Type B pancreatic cell (in vitro differentiated cells): Measurements from ENCODE around the gene ACSF3. TPM values are rescaled to one million over a fixed set of nuclear protein-coding genes. Genes with fewer than 3 reads are reported as not detected.

ENCODE experiments used
- DNase-seq: peaks from one replicate; pipeline ENCODE4 v3.0.0; 2021; ENCODE audit warnings: mixed read lengths; ENCODE audit not compliant: unreplicated experiment; ENCODE audit errors: extremely low spot score
- H3K27ac Mint-ChIP-seq: 2 replicates; pipeline ENCODE4 v1.8.0; 2021; ENCODE audit warnings: mild to moderate bottlenecking, mixed read lengths
- H3K27me3 Mint-ChIP-seq: 2 replicates; pipeline ENCODE4 v1.8.0; 2021; ENCODE audit warnings: mixed read lengths
- H3K36me3 Mint-ChIP-seq: 2 replicates; pipeline ENCODE4 v1.8.0; 2021; ENCODE audit warnings: mixed read lengths
- H3K4me1 Mint-ChIP-seq: one replicate; pipeline ENCODE4 v1.8.0; 2021; ENCODE audit warnings: mixed read lengths; ENCODE audit not compliant: unreplicated experiment
- H3K4me3 Mint-ChIP-seq: 2 replicates; pipeline ENCODE4 v1.8.0; 2021; ENCODE audit warnings: mild to moderate bottlenecking, mixed read lengths
- H3K9me3 Mint-ChIP-seq: 2 replicates; pipeline ENCODE4 v1.8.0; 2021; ENCODE audit warnings: mixed read lengths
- total RNA-seq: library from RNA; stranded (reverse); gene quantifications from 2 replicates; pipeline ENCODE4 v1.2.1, GENCODE V29; 2021; ENCODE audit warnings: low replicate concordance
- TF ChIP-seq, protein P1 (sequence below): fragments of 200-600 bp; sonication (generic); conservative IDR thresholded peaks from 2 replicates; pipeline ENCODE4 v1.5.0; 2021; ENCODE audit warnings: antibody characterized with exemption, mild to moderate bottlenecking

ACSF3 gene
- total RNA-seq, 1 donor from 2014 or later, result 29.0 TPM

DNA sequence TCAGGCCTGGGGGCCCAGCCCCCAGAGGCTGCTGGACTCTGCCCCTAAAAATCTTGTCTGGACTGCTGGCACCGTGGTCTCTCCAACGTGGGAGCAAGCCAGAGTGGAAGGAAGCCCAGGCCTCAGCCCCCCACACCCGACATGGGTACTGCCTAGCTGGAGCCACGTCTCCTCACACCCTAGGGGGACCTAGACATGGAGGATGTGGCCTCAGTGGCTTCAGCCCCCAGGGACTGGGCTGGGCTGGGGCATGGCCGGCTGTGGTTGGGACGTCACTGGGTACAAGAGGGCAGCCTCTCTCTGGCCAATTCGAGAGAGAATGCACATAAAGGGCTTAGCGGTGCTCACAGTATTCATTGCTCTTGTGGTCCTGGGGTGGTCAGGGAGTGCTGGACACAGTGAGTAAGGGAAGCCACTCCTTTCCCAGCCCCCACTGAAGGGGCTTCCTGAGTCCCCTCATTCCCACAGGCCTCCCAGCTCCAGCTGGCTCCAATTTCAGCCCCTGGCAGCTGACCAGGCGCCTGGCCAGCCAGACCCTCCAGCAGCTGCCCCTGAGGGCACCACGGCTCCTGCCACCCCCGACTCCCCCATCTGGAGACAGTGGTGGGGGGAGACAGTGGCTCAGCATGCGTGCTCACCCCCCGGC is 79.0 kb downstream of the ACSF3 start:
- TF ChIP-seq, protein P1, sequence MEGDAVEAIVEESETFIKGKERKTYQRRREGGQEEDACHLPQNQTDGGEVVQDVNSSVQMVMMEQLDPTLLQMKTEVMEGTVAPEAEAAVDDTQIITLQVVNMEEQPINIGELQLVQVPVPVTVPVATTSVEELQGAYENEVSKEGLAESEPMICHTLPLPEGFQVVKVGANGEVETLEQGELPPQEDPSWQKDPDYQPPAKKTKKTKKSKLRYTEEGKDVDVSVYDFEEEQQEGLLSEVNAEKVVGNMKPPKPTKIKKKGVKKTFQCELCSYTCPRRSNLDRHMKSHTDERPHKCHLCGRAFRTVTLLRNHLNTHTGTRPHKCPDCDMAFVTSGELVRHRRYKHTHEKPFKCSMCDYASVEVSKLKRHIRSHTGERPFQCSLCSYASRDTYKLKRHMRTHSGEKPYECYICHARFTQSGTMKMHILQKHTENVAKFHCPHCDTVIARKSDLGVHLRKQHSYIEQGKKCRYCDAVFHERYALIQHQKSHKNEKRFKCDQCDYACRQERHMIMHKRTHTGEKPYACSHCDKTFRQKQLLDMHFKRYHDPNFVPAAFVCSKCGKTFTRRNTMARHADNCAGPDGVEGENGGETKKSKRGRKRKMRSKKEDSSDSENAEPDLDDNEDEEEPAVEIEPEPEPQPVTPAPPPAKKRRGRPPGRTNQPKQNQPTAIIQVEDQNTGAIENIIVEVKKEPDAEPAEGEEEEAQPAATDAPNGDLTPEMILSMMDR, result no peak
- Mint-ChIP-seq H3K9me3 (no peaks in the 10 kb centered on the region), H3K4me1 (peaks cover 4% of the 10 kb centered on the region), H3K4me3 (no peak overlapping the region), H3K36me3 (no peaks in the 10 kb centered on the region), H3K27ac (no peak overlapping the region), H3K27me3 (peaks cover 5% of the 10 kb centered on the region)
- no peak for DNase-seq

GRCh38 chr16:89173174-89173921 is 79.7 kb downstream of the ACSF3 start:
- H3K4me1 Mint-ChIP-seq, result peaks cover 4% of the 10 kb centered on the region
- peaks cover 5% of the 10 kb centered on the region for H3K27me3 Mint-ChIP-seq
- no peak overlapping the region for H3K27ac Mint-ChIP-seq
- TF ChIP-seq, protein P1, result no peak
- H3K9me3 Mint-ChIP-seq, result no peaks in the 10 kb centered on the region
- no peaks in the 10 kb centered on the region for H3K36me3 Mint-ChIP-seq
- H3K4me3 Mint-ChIP-seq, result no peak overlapping the region
- no peak for DNase-seq

- Mint-ChIP-seq H3K36me3 (no peaks in the 10 kb centered on the region), H3K27me3 (peaks cover 5% of the 10 kb centered on the region), H3K9me3 (no peaks in the 10 kb centered on the region), H3K4me1 (peaks cover 4% of the 10 kb centered on the region), H3K27ac (no peak overlapping the region), H3K4me3 (no peak overlapping the region)
- DNase-seq, result no peak
- TF ChIP-seq, protein P1, result no peak
Observed at GRCh38 chr16:89174055-89174827, 80.6 kb downstream of the ACSF3 start.

DNA sequence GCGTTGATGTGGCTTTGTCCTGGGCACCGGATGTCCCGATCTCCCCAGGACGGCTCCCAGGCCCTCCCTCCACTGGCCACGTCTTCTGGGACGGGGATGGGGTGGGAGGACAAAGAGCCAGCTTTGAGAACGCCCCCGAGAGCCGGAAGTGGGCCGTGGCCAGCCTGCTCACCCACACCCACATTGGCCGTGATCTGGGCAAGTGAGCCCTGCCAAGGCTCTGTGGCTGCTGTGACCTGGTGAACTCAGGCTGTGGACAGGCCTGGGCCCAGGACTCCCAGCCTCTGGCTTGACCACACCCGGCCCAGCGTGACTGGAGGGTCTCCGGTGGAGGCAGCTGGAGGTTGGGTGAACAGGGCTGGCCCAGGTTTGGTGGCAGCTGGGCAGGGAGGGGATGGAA is 81.2 kb downstream of the ACSF3 start:
- no peak overlapping the region for H3K4me3 Mint-ChIP-seq
- peaks cover 4% of the 10 kb centered on the region for H3K4me1 Mint-ChIP-seq
- no peaks in the 10 kb centered on the region for H3K36me3 Mint-ChIP-seq
- no peaks in the 10 kb centered on the region for H3K9me3 Mint-ChIP-seq
- DNase-seq, result no peak
- H3K27me3 Mint-ChIP-seq, result peaks cover 5% of the 10 kb centered on the region
- TF ChIP-seq, protein P1, result no peak
- no peak overlapping the region for H3K27ac Mint-ChIP-seq

DNA sequence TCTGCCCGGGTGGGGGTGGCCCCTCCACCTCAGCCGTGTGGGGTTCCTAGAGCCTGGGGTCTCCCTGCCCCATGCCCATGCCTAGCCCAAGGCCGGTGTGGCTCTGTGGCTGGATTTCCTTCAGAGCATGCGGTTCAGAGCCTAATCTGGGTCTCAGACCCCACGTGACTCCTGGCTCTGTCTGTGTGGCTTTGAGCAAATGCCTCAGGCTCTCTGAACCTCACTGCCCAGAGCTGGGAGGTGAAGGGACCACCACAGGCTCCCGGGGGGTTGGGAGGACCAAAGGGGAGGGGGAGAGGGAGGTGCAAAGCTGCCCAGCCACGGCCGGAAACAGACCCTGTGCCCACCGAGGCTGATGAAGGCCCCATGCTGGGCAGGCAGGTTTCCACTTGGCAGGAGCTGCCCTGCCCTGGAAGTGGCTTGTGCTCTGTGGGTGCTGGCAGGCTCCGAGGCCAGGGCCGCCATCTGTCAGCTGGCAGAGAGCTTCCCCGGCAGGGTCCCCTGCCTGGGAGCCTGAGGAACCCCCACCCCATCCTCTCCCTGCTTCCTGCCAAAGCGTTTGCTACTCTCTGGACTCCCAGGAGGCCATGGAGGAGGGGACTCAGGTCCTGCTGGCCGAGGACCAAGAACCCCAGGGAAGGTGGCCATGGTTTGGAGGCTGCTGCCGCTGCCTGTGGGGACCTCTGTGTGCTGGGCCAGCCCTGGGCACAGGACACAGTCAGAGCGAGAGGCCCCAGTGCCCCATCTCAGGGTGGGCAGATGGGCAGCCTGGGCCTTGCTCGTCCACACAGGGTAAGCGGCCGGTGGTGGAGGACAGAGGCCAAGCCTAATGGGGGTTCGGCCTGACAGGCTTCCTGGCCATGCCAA is 81.9 kb downstream of the ACSF3 start:
- Mint-ChIP-seq H3K4me3 (no peak overlapping the region), H3K27me3 (peaks cover 4% of the 10 kb centered on the region), H3K27ac (no peak overlapping the region), H3K9me3 (no peaks in the 10 kb centered on the region), H3K36me3 (no peaks in the 10 kb centered on the region), H3K4me1 (peaks cover 4% of the 10 kb centered on the region)
- TF ChIP-seq, protein P1, result no peak
- DNase-seq, result no peak
